ENCODE data around the gene PLCD3. TPM values are rescaled to one million over a fixed set of nuclear protein-coding genes. Genes with fewer than 3 reads are reported as not detected.

PLCD3 gene
- total and polyA plus RNA-seq, 8 donors, result 7.6 to 215 (median 42.1) TPM

- no peak for TF ChIP-seq POLR2A (IDR thresholded peaks at IDR 0.05)
- TF ChIP-seq CTCF (IDR thresholded peaks at IDR 0.05), result no peak
- TF ChIP-seq EP300 (IDR thresholded peaks at IDR 0.05), result no peak
- TF ChIP-seq POLR2AphosphoS5 (IDR thresholded peaks at IDR 0.05), result no peak
- DNase-seq, result peak; percentile 54 to 87
- H3K4me3 ChIP-seq, result peak overlapping the region; percentile 49 to 56 (median 52)
- 10 to 14% (median 12%) methylated on average over 29 to 71 of the region's 71 CpGs for WGBS, 5 donors
- intact Hi-C loops (cut with DNase I; ENCODE audit: low total_unique reads), result no loop called here
- H3K27me3 ChIP-seq, result no peaks in the 10 kb centered on the region
- peak overlapping the region; percentile 86 to 99 (median 94) for H3K27ac ChIP-seq
- H3K9me3 ChIP-seq, result no peaks in the 10 kb centered on the region
- H3K36me3 ChIP-seq, result peaks cover 0 to 5% (median 3%) of the 10 kb centered on the region in 4 donors
- H3K4me1 ChIP-seq, result peaks cover 30 to 45% (median 36%) of the 10 kb centered on the region in 4 donors
Measured at GRCh38 chr17:45144199-45145034, 12.1 kb upstream of the PLCD3 start.

GRCh38 chr17:45143767-45144198, 11.5 kb upstream of the PLCD3 start:
- Histone ChIP-seq H3K27ac (peak overlapping the region; percentile 86 to 99 (median 94)), H3K9me3 (no peaks in the 10 kb centered on the region), H3K4me1 (peaks cover 30 to 45% (median 36%) of the 10 kb centered on the region in 4 donors), H3K4me3 (peak overlapping the region; percentile 49 to 56 (median 52)), H3K27me3 (no peaks in the 10 kb centered on the region), H3K36me3 (peaks cover 0 to 11% (median 7%) of the 10 kb centered on the region in 4 donors)
- DNase-seq, result peak; percentile 65 to 94
- 13 to 22% (median 18%) methylated on average over 21 of the region's 21 CpGs for WGBS, 5 donors
- intact Hi-C loops (cut with DNase I; ENCODE audit: low total_unique reads), result no loop called here
- TF ChIP-seq POLR2AphosphoS5 (IDR thresholded peaks at IDR 0.05) (peak in 1 of 3 donors; percentile 13), EP300 (IDR thresholded peaks at IDR 0.05) (no peak)

GRCh38 chr17:45143094-45143670, 10.9 kb upstream of the PLCD3 start:
- intact Hi-C loops (cut with DNase I; ENCODE audit: low total_unique reads), result no loop called here
- Histone ChIP-seq H3K4me3 (peak overlapping the region; percentile 49 to 56 (median 52)), H3K27ac (peak overlapping the region; percentile 86 to 99 (median 94)), H3K4me1 (peaks cover 30 to 45% (median 36%) of the 10 kb centered on the region in 4 donors), H3K36me3 (peaks cover 0 to 17% (median 8%) of the 10 kb centered on the region in 4 donors), H3K9me3 (no peaks in the 10 kb centered on the region), H3K27me3 (no peaks in the 10 kb centered on the region)
- TF ChIP-seq CTCF (IDR thresholded peaks at IDR 0.05), result no peak
- TF ChIP-seq POLR2A (IDR thresholded peaks at IDR 0.05), result no peak
- TF ChIP-seq EP300 (IDR thresholded peaks at IDR 0.05), result no peak
- TF ChIP-seq POLR2AphosphoS5 (IDR thresholded peaks at IDR 0.05), result no peak
- peak in 1 of 2 donors; percentile 20 for DNase-seq
- 78 to 92% (median 82%) methylated on average over 10 to 13 of the region's 13 CpGs for WGBS, 5 donors

- DNase-seq, result no peak
- TF ChIP-seq CTCF (IDR thresholded peaks at IDR 0.05), result no peak
- no peak for TF ChIP-seq EP300 (IDR thresholded peaks at IDR 0.05)
- no peak for TF ChIP-seq POLR2AphosphoS5 (IDR thresholded peaks at IDR 0.05)
- TF ChIP-seq POLR2A (IDR thresholded peaks at IDR 0.05), result no peak
- Histone ChIP-seq H3K9me3 (no peaks in the 10 kb centered on the region), H3K27me3 (no peaks in the 10 kb centered on the region), H3K4me1 (peaks cover 26 to 48% (median 42%) of the 10 kb centered on the region in 4 donors), H3K36me3 (peaks cover 0 to 22% (median 10%) of the 10 kb centered on the region in 4 donors), H3K27ac (no peak overlapping the region), H3K4me3 (no peak overlapping the region)
- intact Hi-C loops (cut with DNase I; ENCODE audit: low total_unique reads), result loop anchor here (5.0 kb wide), 1 partner anchor 58 kb away; no protein-coding TSS in a partner anchor
- 78 to 87% (median 83%) methylated on average over 4 of the region's 4 CpGs for WGBS, 5 donors
Measured at GRCh38 chr17:45139533-45139920, 7.2 kb upstream of the PLCD3 start.
